KMS-11 (cell line): Measurements from ENCODE around the gene UNC119B.

ENCODE experiments used
- H2AFZ ChIP-seq: fragments of 200-600 bp; sonication (generic); 2 replicates; pipeline ENCODE4 v1.6.1; 2016; ENCODE audit warnings: antibody characterized with exemption, mixed run types, low read depth
- H3K27ac ChIP-seq: fragments of 200-600 bp; sonication (generic); 2 replicates; pipeline ENCODE4 v1.6.1; 2016; ENCODE audit warnings: mild to moderate bottlenecking, mixed run types
- H3K27me3 ChIP-seq: fragments of 200-600 bp; sonication (generic); 2 replicates; pipeline ENCODE4 v1.6.1; 2017; ENCODE audit warnings: mild to moderate bottlenecking, low read depth, mixed run types, moderate library complexity; ENCODE audit not compliant: insufficient read depth
- H3K36me3 ChIP-seq: fragments of 200-600 bp; sonication (generic); 2 replicates; pipeline ENCODE4 v1.6.1; 2017; ENCODE audit warnings: mild to moderate bottlenecking, mixed run types; ENCODE audit not compliant: insufficient read depth
- H3K4me1 ChIP-seq: fragments of 200-600 bp; sonication (generic); 2 replicates; pipeline ENCODE4 v1.6.1; 2016; ENCODE audit warnings: mild to moderate bottlenecking, low read depth, mixed run types; ENCODE audit not compliant: poor library complexity, severe bottlenecking
- H3K4me2 ChIP-seq: fragments of 200-600 bp; sonication (generic); 2 replicates; pipeline ENCODE4 v1.7.0; 2016; ENCODE audit warnings: mild to moderate bottlenecking, mixed run types
- H3K4me3 ChIP-seq: fragments of 200-600 bp; sonication (generic); IDR thresholded peaks from 2 replicates; pipeline ENCODE4 v1.6.1; 2017; ENCODE audit warnings: low read depth, low read length, mixed read lengths; ENCODE audit not compliant: insufficient read depth
- H3K79me2 ChIP-seq: fragments of 200-600 bp; sonication (generic); 2 replicates; pipeline ENCODE4 v1.6.1; 2016; ENCODE audit warnings: low read depth, mixed run types; ENCODE audit not compliant: insufficient read depth
- H3K9ac ChIP-seq: fragments of 200-600 bp; sonication (generic); 2 replicates; pipeline ENCODE4 v1.6.1; 2016; ENCODE audit warnings: mild to moderate bottlenecking, mixed run types
- H4K20me1 ChIP-seq: fragments of 200-600 bp; sonication (generic); 2 replicates; pipeline ENCODE4 v1.6.1; 2016; ENCODE audit warnings: mild to moderate bottlenecking, mixed run types; ENCODE audit not compliant: insufficient read depth
- CTCF ChIP-seq: fragments of 200-600 bp; sonication (generic); conservative IDR thresholded peaks from 2 replicates; pipeline ENCODE4 v1.6.1; 2017; ENCODE audit warnings: low read depth, mild to moderate bottlenecking, antibody characterized with exemption, low read length, moderate library complexity, mixed read lengths

Gene UNC119B

GRCh38 chr12:120722784-120723183, 12.5 kb downstream of the UNC119B start:
- Histone ChIP-seq H3K4me2 (no peak overlapping the region), H3K36me3 (no peaks in the 10 kb centered on the region), H3K79me2 (no peaks in the 10 kb centered on the region), H4K20me1 (no peaks in the 10 kb centered on the region), H3K27ac (no peak overlapping the region), H3K4me1 (no peaks in the 10 kb centered on the region), H3K27me3 (no peaks in the 10 kb centered on the region), H2AFZ (no peak overlapping the region), H3K9ac (no peak overlapping the region), H3K4me3 (no peak overlapping the region)
- TF ChIP-seq CTCF: no peak

- Histone ChIP-seq H3K4me1 (no peaks in the 10 kb centered on the region), H3K79me2 (no peaks in the 10 kb centered on the region), H3K36me3 (no peaks in the 10 kb centered on the region), H3K4me2 (no peak overlapping the region), H4K20me1 (no peaks in the 10 kb centered on the region), H3K9ac (no peak overlapping the region), H3K4me3 (no peak overlapping the region), H3K27me3 (no peaks in the 10 kb centered on the region), H3K27ac (no peak overlapping the region), H2AFZ (no peak overlapping the region)
- TF ChIP-seq CTCF: no peak
Observed at GRCh38 chr12:120724720-120725119, 14.5 kb downstream of the UNC119B start.

DNA sequence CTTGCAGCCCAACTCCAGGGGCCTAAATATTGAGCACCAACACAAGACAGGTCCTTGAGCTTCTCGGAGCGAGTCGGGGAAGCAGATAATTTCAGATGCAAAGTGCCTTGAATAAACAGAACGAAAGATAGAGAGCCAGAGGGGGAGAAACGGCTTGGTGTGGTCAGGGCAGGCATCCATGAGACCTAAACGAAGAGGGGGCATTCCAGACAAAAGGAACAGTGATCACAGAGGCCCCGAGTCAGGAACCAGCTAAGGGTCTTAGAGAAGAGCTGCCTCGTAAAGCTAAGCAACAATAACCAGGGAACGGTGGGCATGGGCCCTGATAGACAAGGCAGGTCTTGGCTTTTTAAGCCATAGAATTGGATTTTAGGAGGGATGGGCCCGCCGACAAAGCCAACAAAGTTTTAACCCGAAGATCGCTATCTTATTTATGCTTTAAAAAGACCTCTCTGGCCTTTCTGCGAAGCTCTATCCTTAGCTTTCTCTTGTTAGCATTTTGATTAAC, 14.9 kb downstream of the UNC119B start:
- TF ChIP-seq CTCF: no peak
- H3K36me3 ChIP-seq: no peaks in the 10 kb centered on the region
- H3K4me3 ChIP-seq: no peak overlapping the region
- no peaks in the 10 kb centered on the region for H3K4me1 ChIP-seq
- H4K20me1 ChIP-seq: no peaks in the 10 kb centered on the region
- no peak overlapping the region for H3K27ac ChIP-seq
- no peak overlapping the region for H2AFZ ChIP-seq
- no peaks in the 10 kb centered on the region for H3K79me2 ChIP-seq
- no peak overlapping the region for H3K4me2 ChIP-seq
- H3K9ac ChIP-seq: no peak overlapping the region
- no peaks in the 10 kb centered on the region for H3K27me3 ChIP-seq

DNA sequence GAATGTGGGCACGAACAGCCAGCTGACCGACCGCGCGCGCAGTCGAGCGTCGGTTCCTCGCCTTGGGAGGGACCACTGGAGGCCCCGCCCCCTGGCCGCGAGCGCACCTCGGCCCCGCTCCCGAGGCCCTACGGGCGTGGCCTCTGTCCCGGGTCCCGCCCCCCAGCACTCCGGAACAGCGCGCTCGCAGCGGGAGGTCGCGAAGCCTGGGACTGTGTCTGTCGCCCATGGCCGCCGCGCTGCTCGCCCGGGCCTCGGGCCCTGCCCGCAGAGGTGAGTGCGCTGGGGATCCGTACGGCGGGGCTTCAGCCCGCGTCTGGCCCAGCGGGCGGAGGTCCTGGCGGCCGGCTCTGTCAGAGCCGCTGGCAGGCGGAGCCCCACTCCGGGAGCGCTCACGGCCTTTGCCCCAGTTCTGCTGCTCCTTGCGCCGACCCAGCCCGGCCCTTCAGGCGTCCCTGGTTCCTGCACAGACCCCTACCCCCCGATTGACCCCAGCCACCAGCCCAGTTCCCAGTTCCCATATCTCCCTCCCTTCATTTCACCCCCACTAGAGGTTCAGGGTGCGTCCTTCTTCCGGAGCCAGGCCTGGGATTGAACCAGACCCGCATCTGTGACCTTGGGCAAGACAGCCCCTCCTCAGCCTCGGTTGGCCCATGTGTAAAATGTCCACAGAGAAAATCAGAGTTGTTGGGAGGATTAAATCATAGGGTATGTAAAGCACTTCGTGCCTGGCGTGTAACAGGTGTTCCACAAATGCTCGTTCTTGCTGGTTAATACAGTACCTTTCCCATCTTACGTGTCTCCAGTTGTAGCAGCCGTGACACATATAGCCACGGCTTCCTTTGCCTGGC, 15.6 kb downstream of the UNC119B start, which contains the start of gene ACADS:
ACADS (plus strand) TSS at position 168 of the 851 bp plus-strand sequence; CDS start at position 228, 60 bp downstream.
- TF ChIP-seq CTCF: no peak
- Histone ChIP-seq H3K27me3 (no peaks in the 10 kb centered on the region), H3K4me1 (no peaks in the 10 kb centered on the region), H3K4me3 (no peak within 1 kb of the TSS), H3K9ac (no peak within 1 kb of the TSS), H2AFZ (no peak within 1 kb of the TSS), H3K27ac (no peak within 1 kb of the TSS), H4K20me1 (no peaks in the 10 kb centered on the region), H3K79me2 (no peaks in the 10 kb centered on the region), H3K36me3 (no peaks in the 10 kb centered on the region), H3K4me2 (no peak within 1 kb of the TSS)
